ENCODE results near the gene TAS2R5.
"Not testable (repeated sequence)": the region's sequence is repeated elsewhere in the genome, so short reads cannot be mapped to it uniquely, and the experiment has no call there.

TAS2R5 gene

GRCh38 chr7:141785706-141786552 lies 4.1 kb upstream of the TAS2R5 start:
- no peak overlapping the region for H3K9ac ChIP-seq (ENCODE audit: low read length in 5 of 5)
- no peak overlapping the region for H3K27ac ChIP-seq (ENCODE audit: low read depth, low read length)
- H3K27me3 ChIP-seq (ENCODE audit: control insufficient read depth in 5 of 5, insufficient read depth in 4 of 5, low read length in 5 of 5): no peaks in the 10 kb centered on the region
- no peak overlapping the region for H3K4me3 ChIP-seq (ENCODE audit: low read depth in 1 of 5, low read length in 5 of 5)
- no peaks in the 10 kb centered on the region for H3K4me1 ChIP-seq (ENCODE audit: control insufficient read depth in 5 of 5, insufficient read depth in 5 of 5, low read length in 5 of 5)
- H3K9me3 ChIP-seq (ENCODE audit: control insufficient read depth in 5 of 5, low read length in 5 of 5): no peaks in the 10 kb centered on the region
- peaks cover 0 to 21% (median 7%) of the 10 kb centered on the region in 5 donors for H3K36me3 ChIP-seq (ENCODE audit: control insufficient read depth in 5 of 5, insufficient read depth in 5 of 5, low read length in 5 of 5)

- Histone ChIP-seq H3K27ac (ENCODE audit: low read depth, low read length) (no peak overlapping the region), H3K9ac (ENCODE audit: low read length in 5 of 5) (no peak overlapping the region), H3K4me1 (ENCODE audit: control insufficient read depth in 5 of 5, insufficient read depth in 5 of 5, low read length in 5 of 5) (no peaks in the 10 kb centered on the region), H3K4me3 (ENCODE audit: low read depth in 1 of 5, low read length in 5 of 5) (no peak overlapping the region), H3K9me3 (ENCODE audit: control insufficient read depth in 5 of 5, low read length in 5 of 5) (no peaks in the 10 kb centered on the region), H3K27me3 (ENCODE audit: control insufficient read depth in 5 of 5, insufficient read depth in 4 of 5, low read length in 5 of 5) (no peaks in the 10 kb centered on the region), H3K36me3 (ENCODE audit: control insufficient read depth in 5 of 5, insufficient read depth in 5 of 5, low read length in 5 of 5) (peaks cover 0 to 23% (median 7%) of the 10 kb centered on the region in 5 donors)
Measured at GRCh38 chr7:141788296-141788695, 1.7 kb upstream of the TAS2R5 start.

DNA sequence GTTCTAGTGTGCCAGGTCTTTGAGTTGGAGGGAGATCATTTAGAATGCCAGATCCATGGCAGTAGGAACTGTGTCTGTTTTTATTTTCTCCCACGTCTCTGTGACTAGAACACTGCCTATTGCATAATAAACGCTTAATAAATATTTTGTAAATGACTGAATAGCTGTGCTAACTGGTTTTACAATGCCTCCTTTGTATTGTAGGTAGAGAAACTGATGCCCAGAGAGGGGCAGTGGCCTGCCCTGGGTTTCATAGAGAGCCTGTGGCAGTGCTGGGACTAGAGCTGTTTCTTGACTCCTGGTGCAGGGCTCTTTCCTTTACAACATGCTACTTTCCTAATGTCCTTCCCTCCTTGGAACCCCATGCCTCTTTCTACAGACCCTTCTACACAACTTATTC lies 2.5 kb downstream of the TAS2R5 start:
- Histone ChIP-seq H3K27me3 (ENCODE audit: control insufficient read depth in 5 of 5, insufficient read depth in 4 of 5, low read length in 5 of 5) (no peaks in the 10 kb centered on the region), H3K36me3 (ENCODE audit: control insufficient read depth in 5 of 5, insufficient read depth in 5 of 5, low read length in 5 of 5) (peaks cover 0 to 26% (median 7%) of the 10 kb centered on the region in 5 donors), H3K9me3 (ENCODE audit: control insufficient read depth in 5 of 5, low read length in 5 of 5) (no peaks in the 10 kb centered on the region), H3K4me1 (ENCODE audit: control insufficient read depth in 5 of 5, insufficient read depth in 5 of 5, low read length in 5 of 5) (no peaks in the 10 kb centered on the region), H3K4me3 (ENCODE audit: low read depth in 1 of 5, low read length in 5 of 5) (no peak overlapping the region), H3K9ac (ENCODE audit: low read length in 5 of 5) (no peak overlapping the region), H3K27ac (ENCODE audit: low read depth, low read length) (no peak overlapping the region)

GRCh38 chr7:141820067-141820466 lies 30.1 kb downstream of the TAS2R5 start:
- Histone ChIP-seq H3K4me1 (ENCODE audit: control insufficient read depth in 5 of 5, insufficient read depth in 5 of 5, low read length in 5 of 5) (no peaks in the 10 kb centered on the region), H3K27ac (ENCODE audit: low read depth, low read length) (no peak overlapping the region), H3K27me3 (ENCODE audit: control insufficient read depth in 5 of 5, insufficient read depth in 4 of 5, low read length in 5 of 5) (no peaks in the 10 kb centered on the region), H3K36me3 (ENCODE audit: control insufficient read depth in 5 of 5, insufficient read depth in 5 of 5, low read length in 5 of 5) (peaks cover 0 to 9% (median 0%) of the 10 kb centered on the region in 5 donors), H3K9me3 (ENCODE audit: control insufficient read depth in 5 of 5, low read length in 5 of 5) (peaks cover 8 to 53% (median 33%) of the 10 kb centered on the region in 5 donors), H3K4me3 (ENCODE audit: low read depth in 1 of 5, low read length in 5 of 5) (no peak overlapping the region), H3K9ac (ENCODE audit: low read length in 5 of 5) (no peak overlapping the region)

GRCh38 chr7:141822432-141822831 lies 32.4 kb downstream of the TAS2R5 start:
- not testable (repeated sequence) for H3K27me3 ChIP-seq (ENCODE audit: control insufficient read depth in 5 of 5, insufficient read depth in 4 of 5, low read length in 5 of 5); H3K4me1 ChIP-seq (ENCODE audit: control insufficient read depth in 5 of 5, insufficient read depth in 5 of 5, low read length in 5 of 5); H3K27ac ChIP-seq (ENCODE audit: low read depth, low read length); H3K4me3 ChIP-seq (ENCODE audit: low read depth in 1 of 5, low read length in 5 of 5); H3K9ac ChIP-seq (ENCODE audit: low read length in 5 of 5); H3K36me3 ChIP-seq (ENCODE audit: control insufficient read depth in 5 of 5, insufficient read depth in 5 of 5, low read length in 5 of 5)
- peaks cover 7 to 51% (median 31%) of the 10 kb centered on the region in 5 donors for H3K9me3 ChIP-seq (ENCODE audit: control insufficient read depth in 5 of 5, low read length in 5 of 5)

GRCh38 chr7:141837683-141838082 lies 47.7 kb downstream of the TAS2R5 start:
- Histone ChIP-seq H3K4me3 (ENCODE audit: low read depth in 1 of 5, low read length in 5 of 5) (no peak overlapping the region), H3K27me3 (ENCODE audit: control insufficient read depth in 5 of 5, insufficient read depth in 4 of 5, low read length in 5 of 5) (no peaks in the 10 kb centered on the region), H3K9ac (ENCODE audit: low read length in 5 of 5) (no peak overlapping the region), H3K9me3 (ENCODE audit: control insufficient read depth in 5 of 5, low read length in 5 of 5) (no peaks in the 10 kb centered on the region), H3K4me1 (ENCODE audit: control insufficient read depth in 5 of 5, insufficient read depth in 5 of 5, low read length in 5 of 5) (no peaks in the 10 kb centered on the region), H3K36me3 (ENCODE audit: control insufficient read depth in 5 of 5, insufficient read depth in 5 of 5, low read length in 5 of 5) (no peaks in the 10 kb centered on the region), H3K27ac (ENCODE audit: low read depth, low read length) (no peak overlapping the region)

- Histone ChIP-seq H3K4me1 (ENCODE audit: control insufficient read depth in 5 of 5, insufficient read depth in 5 of 5, low read length in 5 of 5) (no peaks in the 10 kb centered on the region), H3K27me3 (ENCODE audit: control insufficient read depth in 5 of 5, insufficient read depth in 4 of 5, low read length in 5 of 5) (no peaks in the 10 kb centered on the region), H3K4me3 (ENCODE audit: low read depth in 1 of 5, low read length in 5 of 5) (no peak overlapping the region), H3K27ac (ENCODE audit: low read depth, low read length) (no peak overlapping the region), H3K36me3 (ENCODE audit: control insufficient read depth in 5 of 5, insufficient read depth in 5 of 5, low read length in 5 of 5) (no peaks in the 10 kb centered on the region), H3K9ac (ENCODE audit: low read length in 5 of 5) (no peak overlapping the region), H3K9me3 (ENCODE audit: control insufficient read depth in 5 of 5, low read length in 5 of 5) (no peaks in the 10 kb centered on the region)
Measured at GRCh38 chr7:141838581-141838980, 48.6 kb downstream of the TAS2R5 start.

- Histone ChIP-seq H3K27me3 (ENCODE audit: control insufficient read depth in 5 of 5, insufficient read depth in 4 of 5, low read length in 5 of 5) (no peaks in the 10 kb centered on the region), H3K9me3 (ENCODE audit: control insufficient read depth in 5 of 5, low read length in 5 of 5) (no peaks in the 10 kb centered on the region), H3K9ac (ENCODE audit: low read length in 5 of 5) (no peak overlapping the region), H3K27ac (ENCODE audit: low read depth, low read length) (no peak overlapping the region), H3K4me3 (ENCODE audit: low read depth in 1 of 5, low read length in 5 of 5) (no peak overlapping the region), H3K4me1 (ENCODE audit: control insufficient read depth in 5 of 5, insufficient read depth in 5 of 5, low read length in 5 of 5) (no peaks in the 10 kb centered on the region), H3K36me3 (ENCODE audit: control insufficient read depth in 5 of 5, insufficient read depth in 5 of 5, low read length in 5 of 5) (no peaks in the 10 kb centered on the region)
Measured at GRCh38 chr7:141839256-141839655, 49.2 kb downstream of the TAS2R5 start.

GRCh38 chr7:141840708-141841107 lies 50.7 kb downstream of the TAS2R5 start:
- Histone ChIP-seq H3K27ac (ENCODE audit: low read depth, low read length) (no peak overlapping the region), H3K4me3 (ENCODE audit: low read depth in 1 of 5, low read length in 5 of 5) (no peak overlapping the region), H3K9me3 (ENCODE audit: control insufficient read depth in 5 of 5, low read length in 5 of 5) (peaks cover 0 to 3% (median under 1%) of the 10 kb centered on the region in 5 donors), H3K4me1 (ENCODE audit: control insufficient read depth in 5 of 5, insufficient read depth in 5 of 5, low read length in 5 of 5) (no peaks in the 10 kb centered on the region), H3K36me3 (ENCODE audit: control insufficient read depth in 5 of 5, insufficient read depth in 5 of 5, low read length in 5 of 5) (no peaks in the 10 kb centered on the region), H3K9ac (ENCODE audit: low read length in 5 of 5) (no peak overlapping the region), H3K27me3 (ENCODE audit: control insufficient read depth in 5 of 5, insufficient read depth in 4 of 5, low read length in 5 of 5) (no peaks in the 10 kb centered on the region)

Measured in subcutaneous abdominal adipose tissue (tissue), 5 donors.